ENCODE data around the gene CKM. TPM values are rescaled to one million over a fixed set of nuclear protein-coding genes. Genes with fewer than 3 reads are reported as not detected.

Gene CKM
- total and polyA plus RNA-seq, 2 donors (not counting 3 experiments of a cell fraction or from before 2014, with no cell fraction given), result not detected

DNA sequence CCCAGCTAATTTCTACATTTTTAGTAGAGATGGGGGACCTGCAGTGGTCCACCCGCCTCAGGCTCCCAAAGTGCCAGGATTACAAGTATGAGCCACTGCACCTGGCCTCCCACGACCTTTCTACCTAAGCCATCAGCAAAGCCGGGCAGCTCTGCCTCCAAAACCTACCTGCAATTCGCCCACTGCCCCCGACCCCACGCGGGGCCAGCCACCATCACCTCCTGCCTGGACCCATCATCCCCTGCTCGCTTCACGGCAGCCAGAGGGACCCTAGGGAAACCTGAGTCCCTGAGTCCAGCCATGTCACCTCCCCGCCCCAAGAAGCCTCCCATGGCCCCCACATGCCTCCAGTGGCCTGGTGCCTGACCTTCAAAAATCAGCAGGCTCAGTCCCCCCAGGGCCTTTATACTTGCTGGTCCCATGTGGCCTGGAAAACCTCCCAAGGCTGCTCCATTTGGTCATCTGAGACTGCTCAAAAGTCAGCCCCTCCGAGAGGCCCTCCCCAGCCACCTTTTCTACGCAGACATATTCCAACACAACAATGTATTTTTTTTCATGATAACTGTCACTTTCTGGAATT lies 35.6 kb upstream of the CKM start:
- Histone ChIP-seq H3K4me1 (ENCODE audit: control insufficient read depth, extremely low read depth, insufficient read depth, low read length) (no peaks in the 10 kb centered on the region), H2AFZ (ENCODE audit: low read depth, low read length) (no peak overlapping the region), H3K79me2 (ENCODE audit: control insufficient read depth, insufficient read depth, low read length) (no peaks in the 10 kb centered on the region), H3K9ac (replicated peaks; ENCODE audit: extremely low read depth, insufficient read depth, low read length) (no peak overlapping the region), H3K27me3 (ENCODE audit: control insufficient read depth in 2 of 2, insufficient read depth in 2 of 2, low read length in 2 of 2) (no peaks in the 10 kb centered on the region), H3K9me3 (replicated peaks; ENCODE audit: control insufficient read depth, insufficient read depth, low read length) (no peaks in the 10 kb centered on the region), H3K36me3 (ENCODE audit: control insufficient read depth in 2 of 2, extremely low read depth in 1 of 2, insufficient read depth in 2 of 2, low read length in 2 of 2) (peaks cover 5 to 40% of the 10 kb centered on the region in 2 experiments), H3K9me1 (replicated peaks; ENCODE audit: control insufficient read depth, extremely low read depth, insufficient read depth, low read length) (no peaks in the 10 kb centered on the region), H3K4me2 (ENCODE audit: insufficient read depth, low read length) (no peak overlapping the region), H3K27ac (ENCODE audit: insufficient read depth, low read depth, low read length) (no peak overlapping the region), H4K20me1 (replicated peaks; ENCODE audit: control insufficient read depth, extremely low read depth, insufficient read depth, low read length) (no peaks in the 10 kb centered on the region), H3K4me3 (replicated peaks in 1 of 3; ENCODE audit: insufficient read depth in 1 of 3, low read depth in 1 of 3, low read length in 3 of 3) (no peak overlapping the region)
- FAIRE-seq (no peak), DNase-seq (ENCODE audit: low read depth, low spot score) (no peak)
- TF ChIP-seq POLR2AphosphoS5 (IDR thresholded peaks at IDR 0.05; ENCODE audit: insufficient read depth, low read depth, low read length) (no peak), JUN (IDR thresholded peaks at IDR 0.05; ENCODE audit: borderline replicate concordance, insufficient read depth, insufficient read length, low read depth) (no peak), EZH2 (IDR thresholded peaks at IDR 0.05; ENCODE audit: borderline replicate concordance, low read depth, low read length, severe bottlenecking) (no peak), MYC (IDR thresholded peaks at IDR 0.05; ENCODE audit: low read depth, low read length) (no peak), POLR2A (IDR thresholded peaks at IDR 0.05; ENCODE audit: low read depth, low read length) (no peak), GATA2 (IDR thresholded peaks at IDR 0.05; ENCODE audit: insufficient read depth, insufficient read length, low read depth, low read length) (no peak), FOS (IDR thresholded peaks at IDR 0.05; ENCODE audit: borderline replicate concordance, insufficient read depth, low read length) (no peak)
- TF ChIP-seq, protein P1, sequence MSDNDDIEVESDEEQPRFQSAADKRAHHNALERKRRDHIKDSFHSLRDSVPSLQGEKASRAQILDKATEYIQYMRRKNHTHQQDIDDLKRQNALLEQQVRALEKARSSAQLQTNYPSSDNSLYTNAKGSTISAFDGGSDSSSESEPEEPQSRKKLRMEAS (IDR thresholded peaks at IDR 0.05; ENCODE audit: insufficient read depth, insufficient read length), result no peak
- no TSS peak for BruUV-seq (replicated peaks)
- ChIA-PET CTCF (no interaction called here), POLR2A (no interaction called here)
- dilution Hi-C loops (cut with MboI; ENCODE audit: extremely low pct_ligation_motif_present, low sequenced_read_pairs) (no loop called here), intact Hi-C loops (cut with micrococcal nuclease) (no loop called here)

DNA sequence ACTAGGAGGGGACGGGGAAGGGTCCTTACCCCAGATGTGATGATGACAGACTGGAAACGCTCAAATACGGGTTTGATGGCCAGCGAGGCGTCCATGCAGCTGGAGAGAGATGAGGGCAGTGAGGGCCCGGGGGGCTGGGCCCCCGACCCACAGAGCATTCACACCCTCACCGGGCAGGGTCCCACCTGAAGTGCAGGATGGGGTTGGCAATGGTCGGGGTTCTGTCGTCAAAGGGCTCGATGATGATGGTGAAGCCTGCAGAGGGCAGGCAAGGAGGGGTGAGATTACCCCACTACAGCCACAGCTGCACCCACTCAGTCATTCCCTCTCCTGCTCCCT lies 34.7 kb upstream of the CKM start:
- H2AFZ ChIP-seq (ENCODE audit: low read depth, low read length), result no peak overlapping the region
- H3K4me3 ChIP-seq (replicated peaks in 1 of 3; ENCODE audit: insufficient read depth in 1 of 3, low read depth in 1 of 3, low read length in 3 of 3), result no peak overlapping the region
- no peaks in the 10 kb centered on the region for H3K9me3 ChIP-seq (replicated peaks; ENCODE audit: control insufficient read depth, insufficient read depth, low read length)
- H4K20me1 ChIP-seq (replicated peaks; ENCODE audit: control insufficient read depth, extremely low read depth, insufficient read depth, low read length), result no peaks in the 10 kb centered on the region
- H3K4me2 ChIP-seq (ENCODE audit: insufficient read depth, low read length), result no peak overlapping the region
- no peak overlapping the region for H3K9ac ChIP-seq (replicated peaks; ENCODE audit: extremely low read depth, insufficient read depth, low read length)
- POLR2A ChIA-PET, result no interaction called here
- BruUV-seq (replicated peaks), result no TSS peak
- H3K36me3 ChIP-seq (ENCODE audit: control insufficient read depth in 2 of 2, extremely low read depth in 1 of 2, insufficient read depth in 2 of 2, low read length in 2 of 2), result peaks cover 7 to 41% of the 10 kb centered on the region in 2 experiments
- intact Hi-C loops (cut with micrococcal nuclease) (no loop called here), dilution Hi-C loops (cut with MboI; ENCODE audit: extremely low pct_ligation_motif_present, low sequenced_read_pairs) (no loop called here)
- CTCF ChIA-PET, result no interaction called here
- H3K27me3 ChIP-seq (ENCODE audit: control insufficient read depth in 2 of 2, insufficient read depth in 2 of 2, low read length in 2 of 2), result no peaks in the 10 kb centered on the region
- no peak overlapping the region for H3K27ac ChIP-seq (ENCODE audit: insufficient read depth, low read depth, low read length)
- TF ChIP-seq FOS (IDR thresholded peaks at IDR 0.05; ENCODE audit: borderline replicate concordance, insufficient read depth, low read length) (no peak), JUN (IDR thresholded peaks at IDR 0.05; ENCODE audit: borderline replicate concordance, insufficient read depth, insufficient read length, low read depth) (no peak), POLR2AphosphoS5 (IDR thresholded peaks at IDR 0.05; ENCODE audit: insufficient read depth, low read depth, low read length) (no peak), EZH2 (IDR thresholded peaks at IDR 0.05; ENCODE audit: borderline replicate concordance, low read depth, low read length, severe bottlenecking) (no peak), MYC (IDR thresholded peaks at IDR 0.05; ENCODE audit: low read depth, low read length) (no peak), POLR2A (IDR thresholded peaks at IDR 0.05; ENCODE audit: low read depth, low read length) (no peak)
- TF ChIP-seq, protein P1 (IDR thresholded peaks at IDR 0.05; ENCODE audit: insufficient read depth, insufficient read length), result no peak
- TF ChIP-seq, protein P2, sequence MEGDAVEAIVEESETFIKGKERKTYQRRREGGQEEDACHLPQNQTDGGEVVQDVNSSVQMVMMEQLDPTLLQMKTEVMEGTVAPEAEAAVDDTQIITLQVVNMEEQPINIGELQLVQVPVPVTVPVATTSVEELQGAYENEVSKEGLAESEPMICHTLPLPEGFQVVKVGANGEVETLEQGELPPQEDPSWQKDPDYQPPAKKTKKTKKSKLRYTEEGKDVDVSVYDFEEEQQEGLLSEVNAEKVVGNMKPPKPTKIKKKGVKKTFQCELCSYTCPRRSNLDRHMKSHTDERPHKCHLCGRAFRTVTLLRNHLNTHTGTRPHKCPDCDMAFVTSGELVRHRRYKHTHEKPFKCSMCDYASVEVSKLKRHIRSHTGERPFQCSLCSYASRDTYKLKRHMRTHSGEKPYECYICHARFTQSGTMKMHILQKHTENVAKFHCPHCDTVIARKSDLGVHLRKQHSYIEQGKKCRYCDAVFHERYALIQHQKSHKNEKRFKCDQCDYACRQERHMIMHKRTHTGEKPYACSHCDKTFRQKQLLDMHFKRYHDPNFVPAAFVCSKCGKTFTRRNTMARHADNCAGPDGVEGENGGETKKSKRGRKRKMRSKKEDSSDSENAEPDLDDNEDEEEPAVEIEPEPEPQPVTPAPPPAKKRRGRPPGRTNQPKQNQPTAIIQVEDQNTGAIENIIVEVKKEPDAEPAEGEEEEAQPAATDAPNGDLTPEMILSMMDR (IDR thresholded peaks at IDR 0.05; ENCODE audit: extremely low read depth in 1 of 2, insufficient read depth in 1 of 2, low read depth in 1 of 2, low read length in 2 of 2), result no peak
- no peaks in the 10 kb centered on the region for H3K79me2 ChIP-seq (ENCODE audit: control insufficient read depth, insufficient read depth, low read length)
- H3K4me1 ChIP-seq (ENCODE audit: control insufficient read depth, extremely low read depth, insufficient read depth, low read length), result no peaks in the 10 kb centered on the region
- FAIRE-seq (no peak), DNase-seq (ENCODE audit: low read depth, low spot score) (no peak)
- H3K9me1 ChIP-seq (replicated peaks; ENCODE audit: control insufficient read depth, extremely low read depth, insufficient read depth, low read length), result no peaks in the 10 kb centered on the region
